ENCODE data around the gene LEMD1.

LEMD1 gene

DNA sequence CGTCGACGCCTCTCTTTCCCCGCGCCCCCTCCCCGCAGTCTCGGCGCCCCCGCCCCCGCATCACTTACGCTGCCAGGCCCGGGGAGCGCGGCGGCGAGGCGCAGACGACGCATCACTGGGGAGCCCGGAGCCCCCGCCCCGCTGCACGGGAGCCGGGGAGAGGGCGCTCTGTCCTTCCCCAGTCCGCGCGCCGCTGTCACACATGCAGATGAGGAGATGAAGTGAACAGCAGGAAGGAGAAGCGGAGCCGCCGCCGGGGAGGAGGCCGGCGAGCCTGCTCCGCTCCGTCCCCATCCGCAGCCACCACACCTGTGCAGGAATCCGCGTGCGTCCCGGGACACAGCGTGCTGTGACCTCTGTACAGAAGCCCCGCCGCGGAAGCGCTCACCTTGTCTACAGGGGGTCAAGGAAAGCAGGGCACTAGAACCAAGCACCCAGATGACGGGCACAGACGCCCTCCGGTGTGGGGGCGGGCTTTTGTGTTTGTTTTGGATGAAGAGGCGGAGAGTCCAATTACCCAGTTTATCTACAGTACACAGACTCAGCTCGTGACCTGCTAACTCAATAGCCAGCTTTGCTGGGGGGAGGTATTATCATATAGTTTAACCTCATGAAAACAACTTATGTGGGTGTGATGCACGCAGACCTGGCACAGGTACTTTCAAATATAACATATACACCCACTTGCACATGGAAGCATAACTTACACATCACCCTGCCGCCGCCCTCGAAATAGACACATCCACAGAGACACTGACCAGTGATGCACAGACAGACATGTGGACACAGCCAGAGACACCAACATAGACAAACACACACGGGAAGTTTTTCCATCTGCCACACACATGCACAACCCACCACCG lies 77.6 kb downstream of the LEMD1 start:
- no peaks in the 10 kb centered on the region for H3K79me2 ChIP-seq (ENCODE audit: insufficient read depth, low read length)
- H3K27ac ChIP-seq (ENCODE audit: low read depth, low read length, poor library complexity, severe bottlenecking) = no peak overlapping the region
- H3K9me2 ChIP-seq (ENCODE audit: low read depth, low read length) = no peaks in the 10 kb centered on the region
- H4K20me1 ChIP-seq (ENCODE audit: insufficient read depth, low read length) = no peaks in the 10 kb centered on the region
- H3K4me2 ChIP-seq (ENCODE audit: low read length) = peak overlapping the region; percentile 50; the same call in 1 of the 2 replicates
- H2AFZ ChIP-seq (ENCODE audit: low read length) = no peak overlapping the region
- H3K4me3 ChIP-seq (ENCODE audit: low read depth, low read length, poor library complexity, severe bottlenecking) = peak overlapping the region; percentile 22
- no peak for TF ChIP-seq EZH2 (IDR thresholded peaks at IDR 0.05; ENCODE audit: borderline replicate concordance, low read length)
- no peaks in the 10 kb centered on the region for H3K9me3 ChIP-seq (ENCODE audit: low read length)
- H3K4me1 ChIP-seq (ENCODE audit: insufficient read depth, low read length, severe bottlenecking) = no peaks in the 10 kb centered on the region
- no peaks in the 10 kb centered on the region for H3F3A ChIP-seq (ENCODE audit: insufficient read depth, low read length)
- peaks cover under 1% of the 10 kb centered on the region; the same call in 1 of the 2 replicates for H3K27me3 ChIP-seq (ENCODE audit: insufficient read depth, low read length)
- no peak overlapping the region for H3K9ac ChIP-seq (ENCODE audit: low read length)
- no peaks in the 10 kb centered on the region for H3K36me3 ChIP-seq (ENCODE audit: insufficient read depth, low read length)

GRCh38 chr1:205343431-205344065 lies 78.3 kb downstream of the LEMD1 start:
- no peaks in the 10 kb centered on the region for H4K20me1 ChIP-seq (ENCODE audit: insufficient read depth, low read length)
- no peaks in the 10 kb centered on the region for H3K79me2 ChIP-seq (ENCODE audit: insufficient read depth, low read length)
- no peaks in the 10 kb centered on the region for H3K36me3 ChIP-seq (ENCODE audit: insufficient read depth, low read length)
- H3K27me3 ChIP-seq (ENCODE audit: insufficient read depth, low read length) = peaks cover 8% of the 10 kb centered on the region; the same call in 1 of the 2 replicates
- no peaks in the 10 kb centered on the region for H3K9me2 ChIP-seq (ENCODE audit: low read depth, low read length)
- H3K27ac ChIP-seq (ENCODE audit: low read depth, low read length, poor library complexity, severe bottlenecking) = no peak overlapping the region
- H2AFZ ChIP-seq (ENCODE audit: low read length) = no peak overlapping the region
- H3F3A ChIP-seq (ENCODE audit: insufficient read depth, low read length) = no peaks in the 10 kb centered on the region
- H3K9ac ChIP-seq (ENCODE audit: low read length) = no peak overlapping the region
- TF ChIP-seq CTCF (IDR thresholded peaks at IDR 0.05; ENCODE audit: low read length) = no peak
- peak overlapping the region; percentile 50; the same call in 1 of the 2 replicates for H3K4me2 ChIP-seq (ENCODE audit: low read length)
- H3K4me1 ChIP-seq (ENCODE audit: insufficient read depth, low read length, severe bottlenecking) = no peaks in the 10 kb centered on the region
- H3K9me3 ChIP-seq (ENCODE audit: low read length) = no peaks in the 10 kb centered on the region
- peak overlapping the region; percentile 22 for H3K4me3 ChIP-seq (ENCODE audit: low read depth, low read length, poor library complexity, severe bottlenecking)

DNA sequence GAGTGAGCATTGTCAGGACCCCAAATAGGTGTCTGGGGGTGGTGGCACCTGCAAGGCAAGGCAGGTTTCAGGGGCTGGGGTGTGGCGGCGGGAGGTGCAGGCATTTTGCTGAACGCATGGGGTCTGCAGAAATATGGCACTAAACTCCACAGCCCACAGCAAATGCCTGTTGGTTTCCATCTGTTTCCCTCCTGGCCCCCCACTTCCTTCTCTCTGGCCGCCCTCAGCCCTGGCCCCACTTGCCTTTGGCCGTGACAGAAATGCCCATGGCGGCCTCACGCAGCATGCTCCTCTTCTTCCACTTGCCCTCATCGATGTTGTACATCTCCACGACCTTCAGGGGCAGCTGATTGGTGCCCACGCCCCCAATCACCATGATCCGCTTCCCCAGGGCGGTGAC lies 78.9 kb downstream of the LEMD1 start:
- no peaks in the 10 kb centered on the region for H3K36me3 ChIP-seq (ENCODE audit: insufficient read depth, low read length)
- no peaks in the 10 kb centered on the region for H3K9me3 ChIP-seq (ENCODE audit: low read length)
- no peak overlapping the region for H3K4me2 ChIP-seq (ENCODE audit: low read length)
- no peak overlapping the region for H3K4me3 ChIP-seq (ENCODE audit: low read depth, low read length, poor library complexity, severe bottlenecking)
- TF ChIP-seq EZH2 (IDR thresholded peaks at IDR 0.05; ENCODE audit: borderline replicate concordance, low read length) = no peak
- no peak for TF ChIP-seq CTCF (IDR thresholded peaks at IDR 0.05; ENCODE audit: low read length)
- no peaks in the 10 kb centered on the region for H4K20me1 ChIP-seq (ENCODE audit: insufficient read depth, low read length)
- no peaks in the 10 kb centered on the region for H3K79me2 ChIP-seq (ENCODE audit: insufficient read depth, low read length)
- H3K27me3 ChIP-seq (ENCODE audit: insufficient read depth, low read length) = peaks cover 9% of the 10 kb centered on the region; the same call in 1 of the 2 replicates
- no peak overlapping the region for H3K27ac ChIP-seq (ENCODE audit: low read depth, low read length, poor library complexity, severe bottlenecking)
- H3K4me1 ChIP-seq (ENCODE audit: insufficient read depth, low read length, severe bottlenecking) = no peaks in the 10 kb centered on the region
- no peak overlapping the region for H3K9ac ChIP-seq (ENCODE audit: low read length)
- H3F3A ChIP-seq (ENCODE audit: insufficient read depth, low read length) = no peaks in the 10 kb centered on the region
- H2AFZ ChIP-seq (ENCODE audit: low read length) = no peak overlapping the region
- H3K9me2 ChIP-seq (ENCODE audit: low read depth, low read length) = no peaks in the 10 kb centered on the region
